GM19023 (cell line): ENCODE data around the gene ERAP2.

Experiments
- ATAC-seq: cut with Tn5 transposase; IDR thresholded peaks from one replicate; pipeline ENCODE4 v1.9.1; 2021; ENCODE audit warnings: mild to moderate bottlenecking, moderate library complexity; ENCODE audit not compliant: unreplicated experiment

The ERAP2 gene

DNA sequence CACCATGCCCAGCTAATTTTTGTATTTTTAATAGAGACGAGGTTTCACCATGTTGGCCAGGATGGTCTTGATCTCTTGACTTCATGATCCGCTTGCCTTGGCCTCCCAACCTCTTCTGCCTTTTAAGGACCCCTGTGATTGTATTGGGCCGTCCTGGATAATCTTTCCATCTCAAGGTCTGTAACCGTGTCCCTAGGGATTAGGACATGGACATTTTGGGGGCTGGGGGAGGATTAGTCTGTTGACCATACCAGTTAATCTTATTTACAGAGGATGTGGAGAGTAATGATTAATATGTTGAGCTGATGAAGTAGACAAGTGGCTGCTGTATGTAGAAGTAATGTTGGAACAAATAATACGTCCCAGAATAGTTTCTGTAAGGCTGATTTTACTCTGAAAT is 82.7 kb downstream of the ERAP2 start:
- ATAC-seq, result no peak

DNA sequence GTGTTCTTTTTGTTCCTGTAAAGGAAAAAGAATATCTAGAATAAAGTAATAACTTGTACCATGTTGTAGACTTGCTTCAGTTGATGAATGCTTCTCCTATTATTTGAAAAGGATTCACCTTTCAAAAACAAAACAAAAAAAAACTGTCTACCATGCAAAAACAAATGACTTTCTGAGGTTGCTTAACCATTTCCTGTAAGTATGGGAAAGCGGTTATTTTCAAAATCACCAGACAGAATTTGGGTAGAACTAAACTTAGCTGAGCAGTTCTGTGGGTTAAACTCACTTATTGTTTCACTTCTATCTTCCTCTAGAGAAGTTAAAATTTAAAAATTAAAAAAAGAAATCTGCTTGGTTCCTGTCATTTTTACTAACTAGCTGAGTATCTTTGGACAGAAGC is 84.8 kb downstream of the ERAP2 start:
- ATAC-seq, result no peak

DNA sequence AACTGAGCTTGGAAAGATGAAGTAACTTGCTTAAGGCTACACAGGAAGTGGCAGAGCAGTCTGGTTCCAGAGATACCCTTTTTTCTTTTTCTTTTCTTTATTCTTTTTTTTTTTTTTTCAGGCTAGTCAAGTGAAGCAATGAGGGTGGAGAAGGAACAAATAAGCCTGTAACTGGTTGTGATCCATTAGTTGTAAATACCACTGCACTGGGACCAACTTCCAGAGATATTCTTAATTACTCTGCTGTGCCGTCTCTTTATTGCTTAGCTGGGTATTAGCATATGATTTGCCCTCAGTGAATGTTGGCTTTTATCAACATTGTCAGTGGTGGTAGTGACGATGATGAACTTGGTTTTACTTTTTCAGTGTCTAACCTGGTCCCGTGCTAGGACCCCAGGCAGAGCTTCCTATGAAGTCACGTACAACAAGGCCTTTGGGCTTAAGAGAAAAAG is 86.3 kb downstream of the ERAP2 start:
- ATAC-seq, result no peak

DNA sequence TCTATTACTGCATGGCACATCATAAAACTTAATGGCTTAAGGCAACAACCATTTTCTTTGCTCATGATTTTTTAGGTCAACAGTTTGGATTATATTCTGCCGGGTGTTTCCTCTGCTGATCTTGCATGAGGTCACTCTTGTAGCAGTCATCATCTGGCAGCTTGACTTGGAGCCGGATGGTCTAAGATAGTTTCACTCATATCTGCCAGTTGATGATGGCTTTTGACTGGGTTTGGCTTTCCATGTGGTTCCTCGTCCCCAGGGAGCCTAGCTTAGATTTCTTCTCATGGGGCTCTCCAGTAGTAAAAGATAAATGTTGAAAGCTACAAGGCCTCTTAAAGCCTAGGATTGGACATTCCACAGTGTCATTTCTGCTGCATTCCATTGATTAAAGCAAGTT is 87.0 kb downstream of the ERAP2 start:
- ATAC-seq, result no peak

DNA sequence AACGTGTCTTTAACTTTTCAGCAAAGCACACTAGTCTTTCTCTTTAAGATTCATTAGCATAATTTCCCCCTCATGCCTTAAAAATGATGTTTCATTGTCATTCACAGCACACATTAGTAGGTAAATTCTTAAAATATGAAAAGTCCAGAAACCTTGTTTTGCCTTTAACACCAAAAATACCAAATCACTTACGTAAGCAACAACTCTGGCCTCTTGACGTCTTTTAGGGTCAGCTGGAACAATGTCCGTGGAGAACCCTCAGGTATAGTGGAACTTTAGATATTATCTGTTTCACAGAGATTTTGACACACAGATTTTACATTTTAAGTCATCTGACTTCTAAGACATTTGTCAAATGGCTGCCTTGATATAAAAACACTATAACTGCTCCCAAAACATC is 90.5 kb downstream of the ERAP2 start:
- ATAC-seq, result no peak

DNA sequence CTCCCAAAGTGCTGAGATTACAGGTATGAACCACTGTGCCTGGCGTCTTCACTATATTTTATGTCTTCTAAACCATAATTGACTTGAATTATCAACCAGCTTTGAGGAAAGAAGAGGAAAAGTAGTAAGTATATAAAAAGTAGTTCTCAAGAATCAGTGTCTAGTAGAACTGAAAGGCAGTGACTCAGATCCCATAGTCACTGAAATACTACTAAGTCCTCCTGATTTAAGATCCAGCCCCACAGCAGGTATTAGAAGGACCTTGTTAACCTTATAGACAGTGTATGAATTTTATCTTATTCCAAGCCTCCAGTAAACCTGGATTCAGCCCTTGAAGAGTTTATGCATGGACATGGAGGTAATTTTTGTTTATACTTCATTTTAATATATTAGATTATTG is 91.1 kb downstream of the ERAP2 start:
- ATAC-seq, result no peak

DNA sequence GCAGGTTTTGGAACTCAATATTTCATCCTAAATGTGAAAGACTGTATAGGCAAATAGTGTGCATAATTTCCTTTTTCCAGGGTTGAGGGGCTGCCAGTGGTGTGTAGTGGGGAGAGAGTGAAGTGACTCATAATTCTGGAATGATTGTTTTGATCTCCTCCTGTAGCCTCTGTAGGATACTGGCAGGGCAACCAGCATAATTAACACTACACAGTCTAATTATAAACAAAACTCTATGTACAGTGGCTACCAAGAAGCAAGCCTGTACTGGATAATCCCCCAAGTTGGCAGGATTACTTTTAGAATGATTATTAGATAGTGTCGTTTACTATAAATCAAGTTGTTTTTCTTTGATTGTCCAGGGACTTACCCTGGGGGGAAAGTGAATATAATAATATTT is 91.8 kb downstream of the ERAP2 start:
- no peak for ATAC-seq

DNA sequence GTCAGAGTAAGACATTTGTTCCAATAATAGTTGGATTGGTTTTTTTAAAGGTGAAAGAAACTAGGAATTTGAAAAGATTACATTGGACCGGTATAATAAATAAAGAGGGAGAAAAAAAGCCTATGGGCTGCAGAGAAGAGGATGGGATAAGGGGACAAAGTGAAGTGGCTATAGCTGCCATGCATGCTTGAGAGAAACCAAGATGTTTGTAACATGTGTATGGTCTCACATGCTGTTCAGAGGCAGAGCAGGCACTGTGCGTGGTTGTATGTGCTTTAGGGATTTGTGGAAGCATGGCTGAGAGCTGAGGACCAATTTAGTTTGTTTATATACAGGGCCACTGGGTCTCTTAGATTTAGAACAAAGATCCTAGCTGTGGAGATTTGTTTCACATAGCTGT is 92.3 kb downstream of the ERAP2 start:
- no peak for ATAC-seq
